SK-N-SH (cell line): ENCODE results near the gene IFIT1. TPM values are rescaled to one million over a fixed set of nuclear protein-coding genes. Genes with fewer than 3 reads are reported as not detected.

Experiments used
- CTCF ChIA-PET: fragments of 300-600, 350-600 bp; formaldehyde crosslinking; extraction: SDS; loops from one replicate; lab custom pipeline; 2021; lab: Yijun Ruan, JAX
- POLR2A ChIA-PET: fragments of 350-600 bp; sonication (Branson Sonifier 250); formaldehyde crosslinking; extraction: SDS; loops from one replicate; lab custom pipeline; 2020; ENCODE audit warnings: antibody characterized with exemption, inconsistent platforms; lab: Yijun Ruan, JAX
- DNase-seq: peaks from one replicate; pipeline ENCODE4 v3.0.0; 2012
- H2AFZ ChIP-seq: fragments of 200-600 bp; sonication (generic); 2 replicates; pipeline ENCODE4 v1.8.1; 2016; ENCODE audit warnings: antibody characterized with exemption, mild to moderate bottlenecking, low read depth
- H3F3A ChIP-seq: fragments of 200-600 bp; sonication (generic); replicated peaks from 2 replicates; pipeline ENCODE3; 2016; ENCODE audit warnings: antibody characterized with exemption, mild to moderate bottlenecking; ENCODE audit not compliant: insufficient read depth
- H3K27ac ChIP-seq, 2 experiments: fragments of 200-500 bp in 1 of 2; fragments of 200-600 bp in 1 of 2; sonication (Bioruptor generic) in 1 of 2; sonication (generic), shearing (Covaris generic) in 1 of 2; 2 replicates each; pipeline versions ENCODE4 v1.5.1 to v1.6.1; 2014 to 2016; ENCODE audit warnings: low read depth in 2 of 2, inconsistent platforms in 1 of 2, low read length in 1 of 2, mild to moderate bottlenecking in 1 of 2, mixed read lengths in 1 of 2
- H3K27me3 ChIP-seq: fragments of 200-600 bp; sonication (generic), shearing (Covaris generic); 2 replicates; pipeline ENCODE4 v1.6.1; 2016; ENCODE audit warnings: mixed run types; ENCODE audit not compliant: insufficient read depth
- H3K36me3 ChIP-seq, 2 experiments: fragments of 200-500 bp in 1 of 2; fragments of 200-600 bp in 1 of 2; sonication (Bioruptor generic) in 1 of 2; sonication (generic) in 1 of 2; replicated peaks in 1 of 2; 2 replicates each; pipeline versions ENCODE3 to v1.5.1; 2014 to 2016; ENCODE audit warnings: low read length in 1 of 2, mild to moderate bottlenecking in 1 of 2; ENCODE audit not compliant: insufficient read depth in 2 of 2, control insufficient read depth in 1 of 2
- H3K4me1 ChIP-seq, 2 experiments: fragments of 200-500 bp in 1 of 2; fragments of 200-600 bp in 1 of 2; sonication (Bioruptor generic) in 1 of 2; sonication (generic), shearing (Covaris generic) in 1 of 2; 2 replicates each; pipeline versions ENCODE4 v1.5.1 to v1.6.1; 2014 to 2016; ENCODE audit warnings: low read depth in 1 of 2, low read length in 1 of 2, mixed run types in 1 of 2; ENCODE audit not compliant: insufficient read depth in 2 of 2, control insufficient read depth in 1 of 2
- H3K4me2 ChIP-seq: fragments of 200-600 bp; sonication (generic), shearing (Covaris generic); 2 replicates; pipeline ENCODE4 v1.6.1; 2017; ENCODE audit warnings: mixed run types
- H3K4me3 ChIP-seq, 2 experiments: fragments of 200-500 bp in 1 of 2; fragments of 200-600 bp in 1 of 2; sonication (Bioruptor generic) in 1 of 2; sonication (generic), shearing (Covaris generic) in 1 of 2; 2 replicates each; pipeline versions ENCODE4 v1.5.1 to v1.8.1; 2014 to 2016; ENCODE audit warnings: low read depth in 2 of 2, inconsistent platforms in 1 of 2, low read length in 1 of 2, mild to moderate bottlenecking in 1 of 2, mixed read lengths in 1 of 2, moderate library complexity in 1 of 2
- H3K79me2 ChIP-seq: fragments of 200-600 bp; sonication (generic); 2 replicates; pipeline ENCODE4 v1.8.1; 2017; ENCODE audit warnings: mild to moderate bottlenecking; ENCODE audit not compliant: insufficient read depth
- H3K9ac ChIP-seq: fragments of 200-600 bp; sonication (generic); 2 replicates; pipeline ENCODE4 v1.6.1; 2017; ENCODE audit warnings: mixed run types
- H3K9me2 ChIP-seq: fragments of 200-600 bp; sonication (generic); 2 replicates; pipeline ENCODE4 v1.6.1; 2017; ENCODE audit warnings: mixed run types
- H3K9me3 ChIP-seq: fragments of 200-600 bp; sonication (generic); 2 replicates; pipeline ENCODE4 v1.6.1; 2017; ENCODE audit warnings: mixed run types, mild to moderate bottlenecking, moderate library complexity
- H4K20me1 ChIP-seq: fragments of 200-600 bp; sonication (generic); 2 replicates; pipeline ENCODE4 v1.6.1; 2017; ENCODE audit warnings: mild to moderate bottlenecking, mixed run types; ENCODE audit not compliant: insufficient read depth
- CHD2 ChIP-seq: fragments of 150-350 bp; IDR thresholded peaks from 2 replicates; pipeline ENCODE4 v1.6.1; 2018; ENCODE audit warnings: low read length; ENCODE audit not compliant: partially characterized antibody
- ELF1 ChIP-seq: IDR thresholded peaks from 2 replicates; pipeline ENCODE4 v1.4.0; 2012
- EP300 ChIP-seq, 2 experiments: IDR thresholded peaks; 2 replicates each; pipeline versions ENCODE4 v1.4.0 to v1.6.1; 2012; ENCODE audit warnings: borderline replicate concordance in 1 of 2, low read depth in 1 of 2, low read length in 1 of 2
- FOXM1 ChIP-seq: IDR thresholded peaks from 2 replicates; pipeline ENCODE4 v1.4.0; 2012; ENCODE audit warnings: low read depth, mild to moderate bottlenecking
- JUND ChIP-seq: IDR thresholded peaks from 2 replicates; pipeline ENCODE4 v1.4.0; 2012
- MEF2A ChIP-seq: IDR thresholded peaks from 2 replicates; pipeline ENCODE4 v1.4.0; 2012; ENCODE audit warnings: low read depth, borderline replicate concordance
- MXI1 ChIP-seq: IDR thresholded peaks from 2 replicates; pipeline ENCODE4 v1.6.1; 2012; ENCODE audit warnings: mild to moderate bottlenecking, low read depth, low read length, improper control_type of control experiment
- POLR2AphosphoS5 ChIP-seq: IDR thresholded peaks from 2 replicates; pipeline ENCODE4 v1.6.1; 2012; ENCODE audit warnings: low read depth, low read length
- RAD21 ChIP-seq: IDR thresholded peaks from 2 replicates; pipeline ENCODE4 v1.6.1; 2012; ENCODE audit warnings: mild to moderate bottlenecking, low read length
- RFX5 ChIP-seq: IDR thresholded peaks from 2 replicates; pipeline ENCODE4 v1.6.1; 2012; ENCODE audit warnings: mild to moderate bottlenecking, improper control_type of control experiment, low read length
- RXRA ChIP-seq: IDR thresholded peaks from 2 replicates; pipeline ENCODE4 v1.4.0; 2012; ENCODE audit warnings: low read depth, mild to moderate bottlenecking, borderline replicate concordance
- SMC3 ChIP-seq: IDR thresholded peaks from 2 replicates; pipeline ENCODE4 v1.6.1; 2012; ENCODE audit warnings: low read depth, low read length, improper control_type of control experiment
- USF1 ChIP-seq: IDR thresholded peaks from 2 replicates; pipeline ENCODE4 v1.4.0; 2012; ENCODE audit warnings: low read depth, borderline replicate concordance
- YY1 ChIP-seq: IDR thresholded peaks from 2 replicates; pipeline ENCODE4 v1.4.0; 2012; ENCODE audit warnings: low read depth, mild to moderate bottlenecking
- WGBS: methylation state at CpG from one replicate; pipeline ENCODE4 v1.1.6; 2017; ENCODE audit warnings: low lambda C conversion rate; 5-methylcytosine and 5-hydroxymethylcytosine counted together
- polyA plus RNA-seq, 3 experiments: library from polyadenylated mRNA; depleted of rRNA; stranded (reverse); fragments of >200 nt; gene quantifications; 2 replicates each; pipeline ENCODE4 v1.2.3, GENCODE V29; 2012
- TF ChIP-seq, protein P1 (sequence below): fragments of 200-600 bp; sonication (generic); IDR thresholded peaks from 2 replicates; pipeline ENCODE4 v1.6.1; 2017; ENCODE audit warnings: antibody characterized with exemption, mild to moderate bottlenecking, moderate library complexity
- TF ChIP-seq, protein P2 (sequence below): IDR thresholded peaks from 2 replicates; pipeline ENCODE4; 2012
- TF ChIP-seq, protein P3 (sequence below): IDR thresholded peaks from 2 replicates; pipeline ENCODE4 v1.6.1; 2012; ENCODE audit warnings: mild to moderate bottlenecking, low read depth, low read length, moderate library complexity

Gene IFIT1
- polyA plus RNA-seq, 1 of the 3 experiments (the other 2 are of a cell fraction) = 4.4 TPM

GRCh38 chr10:89363729-89364442 lies 28.5 kb upstream of the IFIT1 start:
- H3K4me3 ChIP-seq = no peak overlapping the region
- CTCF ChIA-PET = interaction anchor here (1.0 to 1.3 kb wide), 5 partner anchors 25 to 146 kb away, joined by 3 to 5 read pairs (median 3); no protein-coding TSS in a partner anchor
- no peaks in the 10 kb centered on the region for H3K9me2 ChIP-seq
- H4K20me1 ChIP-seq = no peaks in the 10 kb centered on the region
- 94% methylated on average over 6 of the region's 6 CpGs for WGBS
- H3K27ac ChIP-seq = no peak overlapping the region
- H3K4me2 ChIP-seq = no peak overlapping the region
- H3K79me2 ChIP-seq = no peaks in the 10 kb centered on the region
- H3F3A ChIP-seq = no peaks in the 10 kb centered on the region
- H2AFZ ChIP-seq = no peak overlapping the region
- H3K36me3 ChIP-seq = no peaks in the 10 kb centered on the region
- POLR2A ChIA-PET = no interaction called here
- TF ChIP-seq ELF1 (no peak), RAD21 (no peak), USF1 (no peak), YY1 (no peak), MEF2A (no peak), CHD2 (no peak)
- TF ChIP-seq, protein P1, sequence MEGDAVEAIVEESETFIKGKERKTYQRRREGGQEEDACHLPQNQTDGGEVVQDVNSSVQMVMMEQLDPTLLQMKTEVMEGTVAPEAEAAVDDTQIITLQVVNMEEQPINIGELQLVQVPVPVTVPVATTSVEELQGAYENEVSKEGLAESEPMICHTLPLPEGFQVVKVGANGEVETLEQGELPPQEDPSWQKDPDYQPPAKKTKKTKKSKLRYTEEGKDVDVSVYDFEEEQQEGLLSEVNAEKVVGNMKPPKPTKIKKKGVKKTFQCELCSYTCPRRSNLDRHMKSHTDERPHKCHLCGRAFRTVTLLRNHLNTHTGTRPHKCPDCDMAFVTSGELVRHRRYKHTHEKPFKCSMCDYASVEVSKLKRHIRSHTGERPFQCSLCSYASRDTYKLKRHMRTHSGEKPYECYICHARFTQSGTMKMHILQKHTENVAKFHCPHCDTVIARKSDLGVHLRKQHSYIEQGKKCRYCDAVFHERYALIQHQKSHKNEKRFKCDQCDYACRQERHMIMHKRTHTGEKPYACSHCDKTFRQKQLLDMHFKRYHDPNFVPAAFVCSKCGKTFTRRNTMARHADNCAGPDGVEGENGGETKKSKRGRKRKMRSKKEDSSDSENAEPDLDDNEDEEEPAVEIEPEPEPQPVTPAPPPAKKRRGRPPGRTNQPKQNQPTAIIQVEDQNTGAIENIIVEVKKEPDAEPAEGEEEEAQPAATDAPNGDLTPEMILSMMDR = no peak
- no peak overlapping the region for H3K9ac ChIP-seq
- DNase-seq = no peak
- H3K9me3 ChIP-seq = no peaks in the 10 kb centered on the region
- peaks cover 0 to 4% of the 10 kb centered on the region in 2 experiments; a peak in 1 of 4 replicates for H3K4me1 ChIP-seq
- no peaks in the 10 kb centered on the region for H3K27me3 ChIP-seq

GRCh38 chr10:89364531-89364930 lies 27.9 kb upstream of the IFIT1 start:
- CTCF ChIA-PET = interaction anchor here (1.0 to 1.2 kb wide), 3 partner anchors 25 to 147 kb away, joined by 3 to 4 read pairs (median 3); no protein-coding TSS in a partner anchor
- H3K4me3 ChIP-seq = no peak overlapping the region
- H3K9me3 ChIP-seq = no peaks in the 10 kb centered on the region
- no peaks in the 10 kb centered on the region for H3K36me3 ChIP-seq
- TF ChIP-seq JUND (no peak), RXRA (no peak), SMC3 (no peak), EP300 (IDR thresholded peaks at IDR 0.05; ENCODE audit: borderline replicate concordance in 1 of 2, low read depth in 1 of 2, low read length in 1 of 2) (no peak), RFX5 (no peak), RAD21 (no peak), MXI1 (no peak), FOXM1 (no peak), POLR2AphosphoS5 (no peak)
- TF ChIP-seq, protein P2, sequence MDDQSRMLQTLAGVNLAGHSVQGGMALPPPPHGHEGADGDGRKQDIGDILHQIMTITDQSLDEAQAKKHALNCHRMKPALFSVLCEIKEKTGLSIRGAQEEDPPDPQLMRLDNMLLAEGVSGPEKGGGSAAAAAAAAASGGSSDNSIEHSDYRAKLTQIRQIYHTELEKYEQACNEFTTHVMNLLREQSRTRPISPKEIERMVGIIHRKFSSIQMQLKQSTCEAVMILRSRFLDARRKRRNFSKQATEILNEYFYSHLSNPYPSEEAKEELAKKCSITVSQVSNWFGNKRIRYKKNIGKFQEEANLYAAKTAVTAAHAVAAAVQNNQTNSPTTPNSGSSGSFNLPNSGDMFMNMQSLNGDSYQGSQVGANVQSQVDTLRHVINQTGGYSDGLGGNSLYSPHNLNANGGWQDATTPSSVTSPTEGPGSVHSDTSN = no peak
- TF ChIP-seq, protein P3, sequence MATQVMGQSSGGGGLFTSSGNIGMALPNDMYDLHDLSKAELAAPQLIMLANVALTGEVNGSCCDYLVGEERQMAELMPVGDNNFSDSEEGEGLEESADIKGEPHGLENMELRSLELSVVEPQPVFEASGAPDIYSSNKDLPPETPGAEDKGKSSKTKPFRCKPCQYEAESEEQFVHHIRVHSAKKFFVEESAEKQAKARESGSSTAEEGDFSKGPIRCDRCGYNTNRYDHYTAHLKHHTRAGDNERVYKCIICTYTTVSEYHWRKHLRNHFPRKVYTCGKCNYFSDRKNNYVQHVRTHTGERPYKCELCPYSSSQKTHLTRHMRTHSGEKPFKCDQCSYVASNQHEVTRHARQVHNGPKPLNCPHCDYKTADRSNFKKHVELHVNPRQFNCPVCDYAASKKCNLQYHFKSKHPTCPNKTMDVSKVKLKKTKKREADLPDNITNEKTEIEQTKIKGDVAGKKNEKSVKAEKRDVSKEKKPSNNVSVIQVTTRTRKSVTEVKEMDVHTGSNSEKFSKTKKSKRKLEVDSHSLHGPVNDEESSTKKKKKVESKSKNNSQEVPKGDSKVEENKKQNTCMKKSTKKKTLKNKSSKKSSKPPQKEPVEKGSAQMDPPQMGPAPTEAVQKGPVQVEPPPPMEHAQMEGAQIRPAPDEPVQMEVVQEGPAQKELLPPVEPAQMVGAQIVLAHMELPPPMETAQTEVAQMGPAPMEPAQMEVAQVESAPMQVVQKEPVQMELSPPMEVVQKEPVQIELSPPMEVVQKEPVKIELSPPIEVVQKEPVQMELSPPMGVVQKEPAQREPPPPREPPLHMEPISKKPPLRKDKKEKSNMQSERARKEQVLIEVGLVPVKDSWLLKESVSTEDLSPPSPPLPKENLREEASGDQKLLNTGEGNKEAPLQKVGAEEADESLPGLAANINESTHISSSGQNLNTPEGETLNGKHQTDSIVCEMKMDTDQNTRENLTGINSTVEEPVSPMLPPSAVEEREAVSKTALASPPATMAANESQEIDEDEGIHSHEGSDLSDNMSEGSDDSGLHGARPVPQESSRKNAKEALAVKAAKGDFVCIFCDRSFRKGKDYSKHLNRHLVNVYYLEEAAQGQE = no peak
- TF ChIP-seq, all 33 proteins: peak for 0
- no peaks in the 10 kb centered on the region for H3K27me3 ChIP-seq
- no peak overlapping the region for H3K4me2 ChIP-seq
- H4K20me1 ChIP-seq = no peaks in the 10 kb centered on the region
- H3K9me2 ChIP-seq = no peaks in the 10 kb centered on the region
- no peak overlapping the region for H3K9ac ChIP-seq
- no peaks in the 10 kb centered on the region for H3F3A ChIP-seq
- 80% methylated on average over 1 of the region's 1 CpG for WGBS
- DNase-seq = no peak
- no peak overlapping the region for H3K27ac ChIP-seq
- peaks cover 4 to 8% of the 10 kb centered on the region in 2 experiments; a peak in 1 of 4 replicates for H3K4me1 ChIP-seq
- no peak overlapping the region for H2AFZ ChIP-seq
- no peaks in the 10 kb centered on the region for H3K79me2 ChIP-seq
- POLR2A ChIA-PET = no interaction called here
